GM21515 (cell line): Measurements from ENCODE around the gene LCTL.

ENCODE experiments used
- ATAC-seq: cut with Tn5 transposase; IDR thresholded peaks from one replicate; pipeline ENCODE4 v1.9.1; 2021; ENCODE audit not compliant: unreplicated experiment

The LCTL gene

GRCh38 chr15:66565741-66566144 lies at the start of gene LCTL:
TSS of gene LCTL (minus strand) at chr15:66565998. CDS start at chr15:66565365, 633 bp downstream.
- no peak for ATAC-seq

DNA sequence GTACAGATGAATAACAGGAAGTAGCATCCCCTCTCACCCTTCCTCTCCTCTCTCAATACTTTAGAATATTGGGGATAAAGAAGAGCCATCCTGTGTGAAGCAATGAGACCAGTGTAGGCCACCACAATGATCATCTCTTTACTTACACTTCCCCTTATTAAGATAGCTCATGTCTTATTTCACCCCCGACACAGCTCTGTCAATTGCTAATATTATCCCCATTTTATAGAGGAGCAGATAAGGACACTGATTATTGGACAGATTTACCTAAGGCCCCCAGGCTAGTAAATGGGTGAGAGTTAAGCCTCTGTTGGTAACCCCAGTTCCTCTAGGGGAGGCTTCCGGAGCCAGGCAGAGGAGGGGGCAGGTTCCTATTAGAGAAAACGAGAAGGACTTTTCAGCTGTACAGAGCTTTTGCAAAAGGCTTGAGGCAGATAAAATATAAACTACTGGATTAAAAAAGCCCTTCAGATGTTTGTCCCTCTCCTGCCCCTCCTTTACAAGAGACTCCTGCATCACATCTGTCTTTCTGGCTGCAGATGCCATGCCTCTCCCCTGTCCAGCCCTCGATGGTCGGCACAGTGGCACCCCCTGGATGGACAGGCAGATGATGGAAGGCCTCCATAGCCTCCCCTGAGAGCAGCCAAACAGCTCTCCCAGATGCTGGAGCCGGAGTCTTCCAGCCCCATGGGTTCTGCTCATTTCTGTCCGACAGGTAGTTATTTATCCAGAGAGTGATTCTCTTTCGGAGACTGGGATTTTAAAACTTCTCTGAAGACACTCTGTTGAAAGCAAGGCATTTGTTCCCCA lies 49.4 kb upstream of the LCTL start:
- no peak for ATAC-seq

DNA sequence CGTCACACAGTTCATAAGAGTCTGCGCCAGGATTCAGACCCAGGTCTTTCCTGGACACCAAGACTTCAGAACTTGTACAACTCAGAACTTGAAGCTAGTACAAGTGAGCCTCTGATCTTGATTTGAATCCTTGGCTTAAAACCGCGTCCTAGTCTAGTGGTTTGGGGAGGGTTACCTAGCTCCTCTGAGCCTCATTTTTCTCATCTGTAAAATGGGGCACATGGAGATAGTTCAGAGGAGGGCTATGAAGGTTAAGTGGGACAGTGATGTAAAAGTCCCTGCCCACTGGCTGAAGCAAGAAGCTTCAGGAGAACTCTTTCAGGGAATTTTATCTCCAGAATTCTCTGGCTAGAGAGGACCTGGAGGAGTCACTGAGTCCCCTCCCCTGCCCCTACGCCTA lies 48.7 kb upstream of the LCTL start:
- no peak for ATAC-seq

DNA sequence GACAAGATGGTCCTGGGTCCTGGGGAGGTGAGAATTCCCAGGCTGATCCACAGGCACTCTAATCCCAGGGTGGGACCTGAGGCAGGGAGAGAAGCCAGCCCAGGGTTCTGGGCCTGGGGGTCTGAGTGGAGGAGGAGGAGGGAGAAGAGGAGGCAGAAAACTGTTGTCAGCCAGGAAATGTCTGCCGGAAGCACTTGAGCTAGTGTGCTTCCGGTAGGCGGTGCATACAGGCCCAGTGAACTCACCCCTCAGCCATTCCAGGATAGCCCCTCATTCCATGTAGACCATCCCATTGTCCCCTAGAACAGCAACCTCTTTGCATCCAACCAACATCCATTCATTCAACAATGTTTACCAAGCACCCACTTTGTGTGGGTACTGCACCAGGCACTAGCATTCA lies 47.9 kb upstream of the LCTL start:
- no peak for ATAC-seq

- no peak for ATAC-seq
Observed at GRCh38 chr15:66611257-66612053, 45.7 kb upstream of the LCTL start.

GRCh38 chr15:66609876-66610275 lies 44.1 kb upstream of the LCTL start:
- no peak for ATAC-seq

DNA sequence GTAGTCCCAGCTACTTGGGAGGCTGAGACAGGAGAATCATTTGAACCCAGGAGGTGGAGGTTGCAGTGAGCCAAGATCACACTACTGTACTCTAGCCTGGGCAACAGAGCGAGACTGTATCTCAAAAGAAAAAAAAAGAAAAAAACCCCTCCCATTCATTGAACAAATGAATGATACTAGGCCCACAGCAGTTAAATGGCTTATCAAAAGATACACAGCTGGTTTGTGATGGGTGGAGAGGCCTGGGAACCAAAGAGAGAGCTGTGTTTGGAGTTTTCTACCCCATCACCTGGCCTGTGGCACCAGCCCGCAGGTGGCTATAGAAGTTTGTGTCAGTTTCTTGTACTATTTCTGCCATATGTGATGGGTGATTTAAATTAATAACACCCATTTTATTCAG lies 43.1 kb upstream of the LCTL start:
- ATAC-seq: no peak

GRCh38 chr15:66608159-66608558 lies 42.4 kb upstream of the LCTL start:
- ATAC-seq: no peak

DNA sequence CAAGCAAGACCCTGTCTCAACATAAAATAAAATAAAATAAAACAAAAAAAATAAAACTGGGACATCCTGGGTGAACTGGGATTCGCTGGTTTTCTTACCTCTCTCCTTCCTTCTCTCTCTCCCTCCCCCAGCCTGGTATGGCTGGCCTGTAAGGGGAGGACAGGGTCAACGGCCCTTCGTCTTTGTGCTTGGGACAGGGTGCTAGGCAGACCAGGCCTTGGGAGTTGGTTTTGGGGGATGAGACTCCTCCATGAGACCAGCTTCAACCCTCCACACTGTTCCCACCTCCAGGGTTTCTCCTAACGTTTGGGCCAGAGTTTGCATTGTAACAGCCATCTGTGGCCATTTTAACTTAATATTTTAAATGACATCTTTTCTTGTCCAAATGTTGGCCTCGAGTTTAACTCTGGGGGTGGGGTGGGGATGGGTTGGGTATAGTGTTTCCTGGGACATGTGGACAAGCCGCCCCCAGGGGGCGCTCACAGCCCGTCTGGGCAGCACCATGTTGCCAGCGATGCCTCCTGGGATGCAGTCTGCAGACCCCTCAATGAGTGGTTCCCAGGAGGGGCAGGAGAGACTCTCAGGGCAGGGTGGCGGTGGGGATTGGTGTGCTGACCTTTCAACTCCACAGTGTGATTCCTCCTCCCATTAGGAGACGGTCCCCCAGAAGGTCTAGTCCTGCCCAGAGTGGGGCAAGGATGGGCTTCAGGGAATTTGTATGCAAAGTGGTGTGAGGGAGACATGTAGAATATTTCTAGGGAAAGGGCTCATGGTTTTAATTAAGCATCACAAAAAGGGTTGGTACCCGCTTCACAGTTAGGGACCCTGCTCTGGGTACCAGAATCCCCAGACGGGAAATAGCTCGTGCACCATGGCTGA lies 37.7 kb upstream of the LCTL start:
- ATAC-seq: no peak

GRCh38 chr15:66601521-66601920 lies 35.7 kb upstream of the LCTL start:
- ATAC-seq: no peak

DNA sequence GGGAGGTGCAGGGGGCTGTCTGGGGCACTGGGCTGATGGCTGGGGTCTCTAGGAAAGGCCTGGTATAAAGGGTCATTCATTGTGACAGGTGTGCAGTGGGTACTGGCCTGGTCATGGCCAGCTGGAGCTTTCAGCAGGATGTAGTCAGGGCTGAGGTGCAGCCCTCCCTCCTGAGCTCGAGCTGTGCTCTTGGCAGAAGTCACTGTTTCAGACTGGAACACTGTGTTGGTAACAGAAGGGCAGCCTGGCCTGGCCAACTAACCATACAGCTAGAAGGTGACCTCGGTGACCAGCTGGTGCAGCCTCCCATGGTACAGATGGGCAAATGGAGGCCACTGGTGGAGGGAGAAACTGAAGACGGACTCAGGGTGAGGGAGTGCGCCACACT lies 34.4 kb upstream of the LCTL start:
- ATAC-seq: no peak

DNA sequence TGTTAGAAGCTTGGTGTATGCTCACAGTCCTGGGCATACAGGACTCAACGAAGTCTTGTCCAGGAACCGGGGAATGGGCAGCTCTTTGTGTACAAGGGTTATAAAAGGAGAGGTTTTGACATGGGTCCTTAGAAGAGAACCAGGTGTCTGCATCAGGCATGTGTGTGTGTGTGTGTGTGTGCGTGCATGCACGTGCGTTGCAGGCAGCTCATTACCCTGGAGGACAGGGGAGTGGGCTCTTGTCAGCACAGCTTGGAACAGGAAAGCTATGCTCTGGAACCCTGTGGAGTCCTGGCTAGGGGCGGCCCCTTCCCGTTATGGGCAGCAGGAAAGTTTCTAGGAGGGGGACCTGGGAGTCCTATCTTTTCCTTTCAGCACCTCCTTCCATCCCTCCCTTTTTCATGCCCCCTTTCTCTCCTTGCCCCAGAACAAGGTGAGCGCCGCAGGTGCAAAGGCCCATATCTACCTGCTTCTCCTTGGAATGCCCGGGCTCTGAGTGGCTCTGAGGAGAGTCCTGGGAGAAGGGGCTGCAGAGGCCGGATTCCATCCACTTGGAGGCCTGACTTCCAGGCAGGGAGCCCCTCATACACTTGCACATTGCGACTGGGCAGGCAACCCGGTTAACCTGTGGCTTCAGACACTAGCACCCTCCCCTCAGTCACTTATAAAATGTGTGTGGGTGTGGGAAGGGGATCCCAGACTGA lies 33.9 kb upstream of the LCTL start:
- no peak for ATAC-seq

- no peak for ATAC-seq
Observed at GRCh38 chr15:66598095-66598815, 32.5 kb upstream of the LCTL start.

DNA sequence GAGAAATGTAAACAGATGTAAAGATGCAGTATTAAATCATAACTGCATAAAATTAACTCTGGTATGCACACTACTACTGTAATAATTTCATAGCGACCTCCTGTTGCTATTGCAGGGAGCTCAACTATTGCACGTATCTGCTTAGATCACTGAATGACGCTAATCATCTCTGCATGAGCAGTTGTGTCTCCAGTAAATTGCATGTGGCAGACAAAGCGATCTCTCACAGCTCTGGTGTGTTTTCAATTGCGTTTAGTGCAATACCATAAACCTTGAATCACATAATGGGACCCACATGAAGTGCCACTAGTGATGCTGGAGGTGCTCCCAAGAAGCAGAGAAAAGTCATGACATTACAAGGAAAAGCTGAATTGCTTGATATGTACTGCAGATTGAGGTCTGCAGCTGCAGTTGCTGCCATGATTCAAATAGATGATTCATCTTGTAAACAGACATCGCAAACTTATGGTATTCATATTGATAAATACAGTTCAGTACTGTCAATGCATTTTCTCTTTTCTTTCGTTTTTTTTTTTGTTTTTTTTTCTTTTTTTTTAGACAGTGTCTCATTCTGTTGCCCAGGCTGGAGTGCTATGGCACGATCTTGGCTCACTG lies 30.2 kb upstream of the LCTL start:
- no peak for ATAC-seq

DNA sequence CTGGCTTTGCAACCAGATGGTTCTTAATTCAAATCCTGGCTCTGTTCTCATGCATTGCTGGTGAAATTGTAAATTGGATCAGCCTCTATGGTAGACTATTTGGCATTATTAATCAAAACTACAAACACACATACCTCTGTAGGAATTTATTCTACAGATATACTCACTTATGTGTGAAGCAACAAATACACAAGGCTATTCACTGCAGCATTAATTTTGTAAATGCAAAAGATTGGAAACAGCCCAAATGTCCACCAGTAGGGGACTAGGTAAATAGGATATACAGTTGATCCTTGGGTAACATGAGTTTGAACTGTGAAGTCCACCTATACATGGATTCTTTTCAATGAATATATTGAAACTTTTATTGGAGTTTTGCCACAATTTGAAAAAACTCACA lies 29.5 kb upstream of the LCTL start:
- no peak for ATAC-seq

- no peak for ATAC-seq
Observed at GRCh38 chr15:66594836-66595235, 29.0 kb upstream of the LCTL start.

DNA sequence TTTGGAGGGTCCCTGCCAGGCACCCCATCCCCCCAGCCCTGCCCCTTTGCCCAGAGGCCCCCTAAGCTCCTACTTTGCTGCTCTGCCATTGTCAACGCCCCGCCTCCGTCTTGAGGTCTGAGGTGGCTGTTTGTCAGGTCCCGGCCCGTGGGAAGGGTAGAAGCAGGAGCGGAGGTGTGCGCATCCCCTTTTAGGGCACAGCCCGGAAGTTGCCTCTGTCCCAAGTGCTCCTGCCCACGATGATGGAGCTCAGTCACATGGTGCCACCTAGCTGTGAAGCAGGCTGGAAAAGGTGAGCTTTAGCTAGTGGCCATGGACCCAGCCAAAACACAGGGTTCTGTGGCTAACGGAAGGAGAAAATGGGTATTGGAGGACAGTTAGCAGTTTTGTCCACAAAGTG lies 28.5 kb upstream of the LCTL start:
- no peak for ATAC-seq

DNA sequence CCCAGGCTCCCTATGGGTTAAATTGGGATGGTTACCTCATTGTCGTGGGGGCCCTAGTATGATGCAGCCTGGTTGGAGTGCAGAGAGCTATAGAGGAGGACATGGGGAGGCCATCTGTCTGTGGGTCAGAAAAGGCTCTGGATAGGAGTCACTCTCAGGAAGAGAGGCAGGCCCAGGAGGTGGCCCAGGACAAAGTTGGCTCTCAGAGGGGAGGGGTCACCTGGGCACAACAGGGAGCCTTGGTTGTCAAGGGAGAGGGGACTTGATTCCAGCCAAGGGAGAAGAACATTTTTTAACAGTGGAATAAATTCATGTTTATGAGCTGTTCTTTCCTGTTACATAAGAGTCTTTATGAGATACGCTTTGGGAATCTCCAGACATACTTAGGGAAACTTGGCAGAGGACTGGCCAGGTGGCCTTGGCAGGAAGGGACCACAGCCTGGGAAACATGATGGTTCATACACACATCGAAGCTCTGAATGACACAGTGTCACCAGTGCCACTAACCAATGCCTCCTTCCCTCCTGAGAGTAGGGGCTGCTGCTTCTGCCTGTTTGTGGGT lies 27.5 kb upstream of the LCTL start:
- ATAC-seq: no peak

DNA sequence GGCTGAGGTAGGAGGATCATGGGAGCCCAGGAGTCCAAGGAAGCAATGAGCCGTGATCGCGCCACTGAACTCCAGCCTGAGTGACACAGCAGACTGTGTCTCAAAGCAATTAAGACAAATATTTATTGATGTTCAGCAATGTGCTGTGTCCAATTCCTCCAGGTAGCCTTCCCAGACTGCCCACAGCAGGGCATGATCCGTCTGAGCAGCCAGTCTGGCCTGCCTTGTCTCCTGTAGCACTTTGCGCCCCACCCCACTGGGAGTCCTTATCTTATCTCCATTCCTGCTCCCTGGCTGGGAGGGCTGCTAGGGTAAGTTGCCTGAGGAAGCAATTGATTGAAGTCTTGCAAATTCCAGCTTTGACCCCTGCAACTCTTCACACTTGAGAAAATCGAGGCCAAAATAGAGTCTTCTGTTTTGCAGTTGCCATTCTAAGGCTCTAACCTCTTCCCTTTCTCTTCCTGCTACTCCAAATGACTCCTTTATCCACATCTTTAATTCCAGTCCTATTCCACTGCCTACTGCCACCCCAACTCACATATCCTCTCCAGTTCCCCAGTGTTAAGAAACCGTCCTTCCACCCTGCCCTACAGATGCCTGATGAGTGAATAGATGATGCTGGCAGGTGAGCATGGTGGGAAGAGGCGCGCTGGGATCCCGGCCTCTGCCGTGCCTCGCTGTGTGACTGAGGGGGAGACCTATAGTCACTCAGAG lies 26.9 kb upstream of the LCTL start:
- ATAC-seq: no peak
